Heart right ventricle (tissue), 16 donors: ENCODE measurements around the gene LRRC3. TPM values are rescaled to one million over a fixed set of nuclear protein-coding genes. Genes with fewer than 3 reads are reported as not detected.

Source experiments
- ATAC-seq, 8 donors: fragments of 200-7000 bp; cut with Tn5 transposase; one replicate each; pipeline ENCODE4 v1.9.1; 2020; ENCODE audit warnings: mild to moderate bottlenecking in 8 of 8, moderate library complexity in 8 of 8, moderate number of reproducible peaks in 1 of 8
- DNase-seq, 2 donors: peaks; one replicate each; pipeline ENCODE4 v3.0.0-alpha.2; 2020
- H3K27ac ChIP-seq, 10 donors: fragments of 200-600 bp; sonication (generic) in 2 of 10; one replicate each; pipeline versions ENCODE4 v1.5.0 to v1.8.0; 2020 to 2022; ENCODE audit warnings: mild to moderate bottlenecking in 3 of 10
- H3K27me3 ChIP-seq, 7 donors: fragments of 200-600 bp; one replicate each; pipeline ENCODE4 v1.8.0; 2021 to 2022; ENCODE audit warnings: mild to moderate bottlenecking in 2 of 7
- H3K36me3 ChIP-seq, 9 donors: fragments of 200-600 bp; sonication (generic) in 1 of 9; one replicate each; pipeline versions ENCODE4 v1.5.0 to v1.8.0; 2020 to 2022; ENCODE audit warnings: mild to moderate bottlenecking in 2 of 9
- H3K4me1 ChIP-seq, 9 donors: fragments of 200-600 bp; sonication (generic) in 1 of 9; one replicate each; pipeline versions ENCODE4 v1.5.0 to v1.8.0; 2020 to 2022; ENCODE audit warnings: mild to moderate bottlenecking in 4 of 9
- H3K4me3 ChIP-seq, 10 donors: fragments of 200-600 bp; sonication (generic) in 2 of 10; one replicate each; pipeline versions ENCODE4 v1.5.0 to v1.8.0; 2020 to 2022; ENCODE audit warnings: mild to moderate bottlenecking in 7 of 10, moderate library complexity in 2 of 10
- H3K9me3 ChIP-seq, 11 donors: fragments of 200-600 bp in 10 of 11; sonication (generic) in 2 of 11; one replicate each; pipeline versions ENCODE4 v1.5.0 to v1.8.0; 2013 to 2022; ENCODE audit warnings: mild to moderate bottlenecking in 2 of 11, control low read depth in 1 of 11, moderate library complexity in 1 of 11
- WGBS, 2 donors: extraction: QIAGEN DNeasy Blood & Tissue Kit; methylation state at CpG; one replicate each; pipeline ENCODE4 v1.1.7; 2013; ENCODE audit warnings: inconsistent platforms in 1 of 2; 5-methylcytosine and 5-hydroxymethylcytosine counted together
- intact Hi-C, 10 donors: fragments of 100-400 bp; cut with DNase I; formaldehyde crosslinking; loops; one replicate each; pipeline versions ENCODE4 v1.11.1 to v1.14.2; 2022
- polyA plus RNA-seq, 2 donors: library from polyadenylated mRNA; stranded (reverse); fragments of 200-250 nt; gene quantifications; one replicate each; pipeline ENCODE4 v1.2.3, GENCODE V29; 2013
- total RNA-seq, 10 donors: library from RNA; stranded (reverse); fragmentation: NEBNext Ultra II Directional in 3 of 10; extraction: Animal tissue kit (Norgen Biotek cat#: 25700) in 3 of 10; gene quantifications; one replicate each; pipeline versions ENCODE4 v1.2.1 to v1.2.4, GENCODE V29; 2021 to 2023
- TF ChIP-seq, protein P1 (sequence below), 9 donors: fragments of 200-600 bp; sonication (generic) in 2 of 9; IDR thresholded peaks; one replicate each; pipeline versions ENCODE4 v1.5.0 to v1.8.0; 2021 to 2022; ENCODE audit warnings: antibody characterized with exemption in 9 of 9, mild to moderate bottlenecking in 5 of 9, moderate library complexity in 1 of 9
- donor health status: Arrhythmogenic right ventricular cardiomyopathy.
- donor health status: ischemic (EF 13 %, LVEDD 7.1; RV severe dilation, severe dysfunction).
- donor health status: healthy with polysubstance abuse.
- donor health status: DM: no; HTN: yes; CAD: no.
- donor health status: DM: no; HTN: no; CAD: no.
- donor health status: ischemic (EF 25% LVEDD 6.9; RV normal size, moderate dysfunction).
- donor health status: ischemic (EF 25% LVEDD 5.7; RV mildly dilated, moderate dysfunction).
- donor health status: healthy.
- donor health status: DM: yes; HTN: yes; CAD: no.
- donor health status: Ischemic cardiomyopathy.
- donor health status: ischemic (EF 35%, LVEDD 5.7; RV mildly dilated, moderate dysfunction).
- donor health status: nonischemic (EF 11% LVEDD 7.7; RV severe dilation, severe dysfunction).
- donor health status: DM: yes; HTN: yes; CAD: no.
- donor health status: PGD.
- donor health status: ischemic (EF 29% LVEDD 5.4; RV normal size, mild dysfunction).
- donor health status: nonischemic (EF 23%, LVEDD 6.1; RV moderate dilation, normal function).

The LRRC3 gene
- total and polyA plus RNA-seq, 12 donors = 1.2 to 3.2 (median 2.0) TPM

DNA sequence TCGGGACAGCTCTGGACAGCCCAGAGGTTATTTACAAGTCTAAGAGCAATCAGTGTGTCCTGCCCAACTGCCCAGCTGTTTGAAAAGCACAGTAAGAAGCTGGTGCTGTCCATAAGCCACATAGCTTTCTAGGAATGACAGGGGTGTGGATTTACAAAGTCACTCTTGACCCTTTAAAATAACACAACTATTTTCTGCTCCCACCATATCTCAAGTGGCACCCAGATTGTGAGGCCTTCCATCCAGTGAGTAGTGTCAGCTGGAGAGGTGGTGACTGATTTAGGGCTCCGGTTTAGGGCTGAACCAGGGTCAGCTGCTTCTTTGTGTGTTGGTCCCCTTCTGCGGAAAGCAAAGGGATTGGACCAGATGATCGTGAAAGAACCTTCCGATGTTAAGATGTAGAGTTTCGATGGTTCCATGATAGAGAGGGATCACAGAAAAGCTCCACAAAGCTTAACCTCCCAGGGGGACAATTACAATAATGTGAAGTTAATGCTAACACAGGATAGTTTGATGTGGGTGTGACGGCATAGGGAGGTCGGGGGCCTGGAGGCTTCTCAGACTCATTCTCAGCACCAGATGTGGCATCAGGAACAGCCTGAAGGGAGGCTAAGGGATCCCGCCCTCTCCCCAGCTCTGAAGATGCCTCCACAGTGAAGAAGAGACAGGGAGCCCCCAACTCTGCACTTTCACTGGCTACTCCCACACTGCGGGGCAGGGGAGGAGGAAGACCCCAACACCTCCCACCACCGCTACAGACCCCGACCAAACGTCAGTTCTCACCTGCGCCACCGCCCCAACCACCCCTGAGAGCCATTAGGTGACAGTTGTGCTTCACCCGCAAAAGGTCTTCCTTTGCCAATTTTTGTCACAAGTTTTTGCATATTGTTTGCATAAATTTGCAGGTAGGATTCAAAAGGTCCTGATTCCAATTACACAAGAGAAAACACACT is 40.6 kb downstream of the LRRC3 start:
- H3K9me3 ChIP-seq = peaks cover 0 to 24% (median 14%) of the 10 kb centered on the region in 11 donors
- no peak overlapping the region for H3K27ac ChIP-seq
- DNase-seq (no peak), ATAC-seq (peak; percentile 30 to 77 (median 66))
- TF ChIP-seq, protein P1, sequence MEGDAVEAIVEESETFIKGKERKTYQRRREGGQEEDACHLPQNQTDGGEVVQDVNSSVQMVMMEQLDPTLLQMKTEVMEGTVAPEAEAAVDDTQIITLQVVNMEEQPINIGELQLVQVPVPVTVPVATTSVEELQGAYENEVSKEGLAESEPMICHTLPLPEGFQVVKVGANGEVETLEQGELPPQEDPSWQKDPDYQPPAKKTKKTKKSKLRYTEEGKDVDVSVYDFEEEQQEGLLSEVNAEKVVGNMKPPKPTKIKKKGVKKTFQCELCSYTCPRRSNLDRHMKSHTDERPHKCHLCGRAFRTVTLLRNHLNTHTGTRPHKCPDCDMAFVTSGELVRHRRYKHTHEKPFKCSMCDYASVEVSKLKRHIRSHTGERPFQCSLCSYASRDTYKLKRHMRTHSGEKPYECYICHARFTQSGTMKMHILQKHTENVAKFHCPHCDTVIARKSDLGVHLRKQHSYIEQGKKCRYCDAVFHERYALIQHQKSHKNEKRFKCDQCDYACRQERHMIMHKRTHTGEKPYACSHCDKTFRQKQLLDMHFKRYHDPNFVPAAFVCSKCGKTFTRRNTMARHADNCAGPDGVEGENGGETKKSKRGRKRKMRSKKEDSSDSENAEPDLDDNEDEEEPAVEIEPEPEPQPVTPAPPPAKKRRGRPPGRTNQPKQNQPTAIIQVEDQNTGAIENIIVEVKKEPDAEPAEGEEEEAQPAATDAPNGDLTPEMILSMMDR (IDR thresholded peaks at IDR 0.05) = no peak
- H3K36me3 ChIP-seq = no peaks in the 10 kb centered on the region
- WGBS, 2 donors = 67 to 75% methylated on average over 16 of the region's 16 CpGs
- H3K27me3 ChIP-seq = peaks cover 0 to 52% (median 6%) of the 10 kb centered on the region in 7 donors
- no peak overlapping the region for H3K4me3 ChIP-seq
- intact Hi-C loops = loop anchor here in 2 of 10 donors (10.0 kb wide), 2 partner anchors 59 to 61 kb away; partner anchors contain the start of genes KRTAP10-2 (in 1 of the 2) and KRTAP10-3 (in 1 of the 2)
- H3K4me1 ChIP-seq = peaks cover 0 to 32% (median 18%) of the 10 kb centered on the region in 9 donors

DNA sequence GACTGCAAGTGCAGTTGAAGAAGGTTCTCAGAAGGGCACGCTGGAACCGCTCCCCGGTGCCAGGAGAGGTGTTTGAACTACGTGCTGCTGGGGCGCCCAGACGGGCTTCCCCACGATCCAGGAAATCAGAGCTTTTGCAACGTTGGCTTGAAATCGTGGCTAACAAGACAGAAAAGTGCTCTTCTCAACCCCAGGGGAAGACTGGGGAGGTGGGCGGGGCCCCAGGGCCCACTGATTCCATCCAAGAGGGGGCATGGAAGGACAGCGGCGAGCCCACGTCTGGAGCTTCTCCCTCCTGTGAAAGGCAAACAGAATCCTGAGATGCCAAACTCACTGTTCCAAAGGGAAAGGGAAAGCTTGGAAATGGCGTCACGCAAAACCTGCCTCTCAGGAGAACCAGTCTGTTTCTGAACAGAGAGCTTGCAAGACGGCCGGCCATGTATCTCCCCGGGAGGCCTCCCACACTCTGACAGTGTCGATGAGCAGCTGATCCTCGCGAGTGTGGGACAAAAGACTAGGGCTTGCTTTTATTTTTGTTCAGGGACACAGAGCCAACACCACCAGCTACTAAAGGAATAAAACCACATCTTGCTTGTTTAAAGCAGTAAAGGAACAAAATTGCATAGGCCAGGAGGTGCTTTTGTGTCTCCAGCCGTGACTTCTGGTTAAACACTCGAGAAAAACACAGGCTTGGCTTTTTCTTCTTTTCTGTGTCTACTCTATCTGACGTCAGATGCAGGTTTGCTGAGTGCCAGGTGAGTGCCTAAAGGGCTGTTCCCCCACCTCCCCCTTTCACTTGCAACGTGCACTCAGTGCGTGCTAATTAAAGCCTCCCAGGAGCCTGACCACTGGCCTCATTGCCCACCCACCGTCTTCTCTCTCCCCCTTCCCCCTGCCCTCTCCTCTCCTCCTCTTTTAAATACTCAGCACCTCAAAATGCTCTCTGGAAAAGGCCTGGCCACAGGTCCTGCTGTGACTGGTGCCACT is 41.5 kb downstream of the LRRC3 start:
- intact Hi-C loops = loop anchor here in 2 of 10 donors (10.0 kb wide), 2 partner anchors 58 to 62 kb away; partner anchors contain the start of genes KRTAP10-2 (in 1 of the 2) and KRTAP10-3 (in 1 of the 2)
- H3K4me1 ChIP-seq = peaks cover 0 to 32% (median 18%) of the 10 kb centered on the region in 9 donors
- H3K36me3 ChIP-seq = no peaks in the 10 kb centered on the region
- WGBS, 2 donors = 36 to 37% methylated on average over 27 of the region's 27 CpGs
- peaks cover 0 to 22% (median 14%) of the 10 kb centered on the region in 11 donors for H3K9me3 ChIP-seq
- H3K27ac ChIP-seq = peak overlapping the region in 1 of 10 donors; percentile 8
- H3K4me3 ChIP-seq = peak overlapping the region in 1 of 10 donors; percentile 7
- ATAC-seq (peak in 5 of 8 donors; percentile 19 to 42 (median 23)), DNase-seq (no peak)
- TF ChIP-seq, protein P1 (IDR thresholded peaks at IDR 0.05) = no peak
- H3K27me3 ChIP-seq = peaks cover 0 to 52% (median 6%) of the 10 kb centered on the region in 7 donors

DNA sequence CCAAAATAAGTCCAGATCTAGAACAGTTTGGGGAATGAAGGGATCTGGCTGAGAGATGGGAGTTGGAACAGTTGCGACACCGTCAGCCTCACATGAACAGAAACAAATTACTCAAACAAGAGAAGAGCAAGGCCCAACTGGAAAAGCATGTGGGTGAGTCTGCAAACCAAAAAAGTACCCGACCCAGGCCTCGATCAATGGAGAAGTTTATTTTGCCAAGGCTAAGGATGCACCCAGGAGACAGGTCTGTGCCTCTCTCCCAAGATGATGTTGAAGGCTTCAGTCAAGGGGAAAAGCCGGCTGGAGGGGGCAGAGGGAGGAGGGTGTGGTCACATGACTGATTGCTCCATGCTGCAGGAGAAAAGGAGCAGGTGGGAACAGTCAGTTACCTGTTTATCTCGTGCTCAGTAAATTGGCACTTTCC is 42.4 kb downstream of the LRRC3 start:
- WGBS, 2 donors = 58 to 63% methylated on average over 6 of the region's 6 CpGs
- peak in 2 of 8 donors; percentile 23 to 26 for ATAC-seq
- H3K27ac ChIP-seq = peak overlapping the region in 1 of 10 donors; percentile 8
- intact Hi-C loops = loop anchor here in 2 of 10 donors (10.0 kb wide), 2 partner anchors 57 to 63 kb away; partner anchors contain the start of genes KRTAP10-2 (in 1 of the 2) and KRTAP10-3 (in 1 of the 2)
- no peaks in the 10 kb centered on the region for H3K36me3 ChIP-seq
- H3K27me3 ChIP-seq = peaks cover 0 to 52% (median 6%) of the 10 kb centered on the region in 7 donors
- TF ChIP-seq, protein P1 (IDR thresholded peaks at IDR 0.05) = no peak
- DNase-seq = no peak
- H3K9me3 ChIP-seq = peaks cover 0 to 14% (median 8%) of the 10 kb centered on the region in 11 donors
- H3K4me1 ChIP-seq = peaks cover 0 to 32% (median 18%) of the 10 kb centered on the region in 9 donors
- H3K4me3 ChIP-seq = no peak overlapping the region
